ENCODE data around the gene YY1.

DNA sequence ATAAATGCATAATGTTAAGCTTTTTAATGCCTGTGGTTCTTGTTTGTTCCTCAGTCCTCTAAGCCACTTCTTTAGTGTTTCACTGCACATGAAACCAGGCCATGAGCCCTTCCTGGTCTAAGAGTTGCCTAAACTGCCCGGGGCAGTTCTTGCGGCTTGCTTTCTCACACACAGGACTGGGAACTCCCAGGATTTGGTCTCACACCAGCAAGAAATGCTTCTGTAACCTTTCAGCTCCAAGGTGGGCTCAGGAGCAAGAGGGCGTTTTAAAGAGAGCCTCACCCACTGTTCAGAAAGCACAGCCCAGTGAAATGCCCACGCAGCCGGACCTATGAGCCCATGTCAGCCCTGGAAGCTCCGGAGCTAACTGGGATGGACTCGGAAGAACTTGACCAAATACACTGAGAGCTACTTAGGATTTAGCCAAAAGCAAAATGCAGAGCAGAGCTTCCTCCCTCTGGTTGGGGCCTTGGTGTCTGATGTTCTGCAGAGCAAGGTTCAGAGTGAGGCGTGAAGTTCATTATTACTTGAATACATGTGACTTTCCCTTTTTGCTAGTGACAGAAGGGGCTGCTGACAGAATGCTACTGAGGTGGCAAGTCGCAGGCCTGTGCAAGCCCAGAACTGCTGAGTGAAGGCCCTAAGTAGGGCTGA is 43.9 kb downstream of the YY1 start:
- TF ChIP-seq, protein P1, sequence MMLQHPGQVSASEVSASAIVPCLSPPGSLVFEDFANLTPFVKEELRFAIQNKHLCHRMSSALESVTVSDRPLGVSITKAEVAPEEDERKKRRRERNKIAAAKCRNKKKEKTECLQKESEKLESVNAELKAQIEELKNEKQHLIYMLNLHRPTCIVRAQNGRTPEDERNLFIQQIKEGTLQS (IDR thresholded peaks at IDR 0.05): no peak
- TF ChIP-seq, protein P1 (CRISPR knock-in tag; conservative IDR thresholded peaks at IDR 0.05): no peak
- no peak for TF ChIP-seq OTX1 (CRISPR knock-in tag; IDR thresholded peaks at IDR 0.05)
- no peak for TF ChIP-seq FOXK1 (CRISPR knock-in tag; IDR thresholded peaks at IDR 0.05; ENCODE audit: borderline replicate concordance)
- TF ChIP-seq TAF1 (IDR thresholded peaks at IDR 0.05; ENCODE audit: control insufficient read depth, extremely low read depth, insufficient read depth, low read length, severe bottlenecking): no peak
- TF ChIP-seq EWSR1 (IDR thresholded peaks at IDR 0.05; ENCODE audit: borderline replicate concordance, low read depth, partially characterized antibody): no peak
